ENCODE data around the gene GRID1. TPM values are rescaled to one million over a fixed set of nuclear protein-coding genes. Genes with fewer than 3 reads are reported as not detected.

The GRID1 gene
- total RNA-seq, 1 experiment from 2014 or later, result 0.37 TPM

GRCh38 chr10:86330778-86331763 is 35.5 kb downstream of the GRID1 start:
- DNase-seq (ENCODE audit: low spot score), result no peak
- no peaks in the 10 kb centered on the region for H3K36me3 Mint-ChIP-seq
- TF ChIP-seq HMGA2 (CRISPR knock-in tag; IDR thresholded peaks at IDR 0.05), result no peak
- no peak overlapping the region for H3K4me3 Mint-ChIP-seq
- ATAC-seq, result peak; percentile 32
- H3K4me1 Mint-ChIP-seq, result peaks cover 5% of the 10 kb centered on the region; the same call in 1 of the 2 replicates
- no peaks in the 10 kb centered on the region for H3K9me3 Mint-ChIP-seq
- no peak overlapping the region for H3K27ac Mint-ChIP-seq
- H3K27me3 Mint-ChIP-seq (ENCODE audit: low read depth), result no peaks in the 10 kb centered on the region
- ChIA-PET POLR2A (no interaction called here), CTCF (interaction anchor here (1.0 kb wide), 2 partner anchors 32 to 129 kb away, joined by 3 read pairs; no protein-coding TSS in a partner anchor)

GRCh38 chr10:86329896-86330680 is 36.5 kb downstream of the GRID1 start:
- CTCF ChIA-PET, result interaction anchor here (1.0 kb wide), 1 partner anchor 128 kb away, joined by 3 read pairs; no protein-coding TSS in a partner anchor
- H3K27ac Mint-ChIP-seq, result no peak overlapping the region

More at GRCh38 chr10:86329896-86330680, 36.5 kb downstream of the GRID1 start:
- ATAC-seq, result no peak
- POLR2A ChIA-PET, result no interaction called here
- DNase-seq (ENCODE audit: low spot score), result no peak
- H3K36me3 Mint-ChIP-seq, result no peaks in the 10 kb centered on the region
- H3K4me1 Mint-ChIP-seq, result peaks cover 5% of the 10 kb centered on the region; the same call in 1 of the 2 replicates
- H3K27me3 Mint-ChIP-seq (ENCODE audit: low read depth), result no peaks in the 10 kb centered on the region
- TF ChIP-seq FOXJ3 (CRISPR knock-in tag; IDR thresholded peaks at IDR 0.05; ENCODE audit: borderline replicate concordance) (no peak), TEAD4 (CRISPR knock-in tag; IDR thresholded peaks at IDR 0.05) (no peak), ZNF396 (CRISPR knock-in tag; IDR thresholded peaks at IDR 0.05; ENCODE audit: borderline replicate concordance) (no peak), RELA (CRISPR knock-in tag; IDR thresholded peaks at IDR 0.05; ENCODE audit: borderline replicate concordance) (no peak), MAX (CRISPR knock-in tag; IDR thresholded peaks at IDR 0.05) (no peak), ARID4B (CRISPR knock-in tag; IDR thresholded peaks at IDR 0.05; ENCODE audit: borderline replicate concordance) (no peak), HMGXB4 (CRISPR knock-in tag; IDR thresholded peaks at IDR 0.05) (no peak)
- H3K9me3 Mint-ChIP-seq, result no peaks in the 10 kb centered on the region
- no peak overlapping the region for H3K4me3 Mint-ChIP-seq

All from WTC11 (cell line).